NCI-H460 (cell line): ENCODE measurements around the gene TNIK. TPM values are rescaled to one million over a fixed set of nuclear protein-coding genes. Genes with fewer than 3 reads are reported as not detected.

ENCODE experiments used
- DNase-seq: peaks from one replicate; pipeline ENCODE4 v3.0.0-alpha.2; 2016; ENCODE audit warnings: low read depth; ENCODE audit errors: extremely low read depth
- total RNA-seq: library from RNA; depleted of rRNA; stranded (reverse); fragments of >200 nt; shearing (Covaris generic); gene quantifications from 2 replicates; pipeline ENCODE4 v1.2.3, GENCODE V29; 2014

TNIK gene
- total RNA-seq, 1 experiment from 2014 or later, result 1.1 TPM

GRCh38 chr3:171066206-171066605 lies 394.0 kb downstream of the TNIK start:
- DNase-seq, result no peak

DNA sequence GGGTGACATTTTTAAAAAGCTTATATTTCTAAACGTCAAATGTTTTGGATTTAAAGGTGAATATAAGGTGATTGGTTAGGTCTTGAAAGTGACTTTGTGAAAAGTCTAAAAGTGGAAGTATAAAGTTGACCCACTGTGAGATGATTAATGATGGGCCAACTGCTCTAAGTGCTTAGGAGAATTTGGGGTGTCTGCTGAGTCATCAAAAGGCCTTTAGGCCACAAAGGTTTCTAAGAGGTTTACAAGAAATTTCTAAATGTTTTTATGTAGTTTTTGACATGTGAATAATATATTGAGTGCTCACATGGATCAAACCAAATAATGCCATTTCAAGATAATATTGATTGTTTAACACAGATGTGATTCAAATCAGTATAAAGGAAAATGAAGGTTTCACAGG lies 394.5 kb downstream of the TNIK start:
- no peak for DNase-seq

- DNase-seq, result no peak
These were observed 395.7 kb downstream of the TNIK start for GRCh38 chr3:171064461-171064860.

- no peak for DNase-seq
These were observed 398.5 kb downstream of the TNIK start for GRCh38 chr3:171061749-171062148.

- DNase-seq, result no peak
These were observed 400.2 kb downstream of the TNIK start for GRCh38 chr3:171059978-171060377.

- no peak for DNase-seq
These were observed 401.2 kb downstream of the TNIK start for GRCh38 chr3:171058873-171059603.

GRCh38 chr3:171058058-171058457 lies 402.1 kb downstream of the TNIK start:
- no peak for DNase-seq

- DNase-seq, result no peak
These were observed 403.1 kb downstream of the TNIK start for GRCh38 chr3:171057072-171057471.

GRCh38 chr3:171056528-171056927 lies 403.7 kb downstream of the TNIK start:
- DNase-seq, result peak; percentile 1

DNA sequence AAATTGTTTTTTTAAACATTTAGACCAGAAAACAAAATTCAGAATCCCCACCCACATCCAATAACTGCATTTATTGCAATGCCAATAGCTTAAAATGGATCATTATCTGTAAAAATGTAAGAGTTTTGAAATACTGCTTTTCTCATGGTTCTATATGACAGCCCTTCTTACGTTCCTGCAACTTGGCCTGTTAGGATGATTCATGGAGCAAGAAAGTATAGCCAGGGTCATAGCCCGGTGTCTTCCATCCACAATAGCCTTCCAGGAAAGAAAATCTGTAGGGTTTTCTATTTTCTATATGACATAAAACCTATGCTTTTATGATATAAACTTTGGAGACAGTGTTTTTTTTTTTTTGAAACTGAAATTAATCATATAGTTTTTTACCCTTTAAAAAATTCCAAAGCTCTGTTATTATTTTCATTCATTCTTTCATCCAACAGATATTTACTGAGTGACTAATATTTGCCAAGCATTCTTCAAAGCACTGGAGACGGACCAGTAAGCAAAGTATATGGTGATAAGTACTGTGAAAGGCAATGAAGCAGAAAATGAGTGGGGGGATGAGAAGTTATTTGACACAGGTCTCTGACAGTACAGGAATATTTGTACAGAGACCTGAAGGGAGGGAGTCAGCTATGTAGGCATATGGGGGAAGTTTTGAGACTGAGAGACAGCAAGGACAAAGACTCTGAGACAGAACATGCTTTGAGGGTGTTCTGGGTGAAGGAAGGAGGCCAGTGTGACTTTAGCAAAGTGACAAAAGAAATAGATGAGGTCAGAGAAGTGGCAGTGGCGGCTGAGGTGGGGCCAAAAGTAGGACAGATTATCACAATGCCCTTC lies 404.6 kb downstream of the TNIK start:
- peak; percentile 7 for DNase-seq

DNA sequence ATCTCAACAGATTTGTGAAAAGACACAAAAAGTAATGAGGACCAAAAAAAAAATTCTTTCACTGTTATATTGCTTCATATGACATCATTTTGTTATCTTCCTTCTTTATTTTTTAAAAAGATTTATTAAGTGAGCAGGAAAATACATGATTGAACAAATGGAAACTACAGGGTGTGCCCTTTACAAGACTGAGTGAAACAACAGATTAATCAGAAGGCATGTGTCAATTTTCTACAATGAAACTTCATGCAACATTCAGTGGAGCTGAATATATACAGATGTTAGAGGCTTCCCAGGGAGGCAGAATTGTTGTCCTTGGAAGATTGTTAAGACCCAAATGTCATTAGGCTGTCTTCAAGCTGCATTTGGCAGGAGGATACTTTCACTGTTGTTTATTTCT lies 405.3 kb downstream of the TNIK start:
- DNase-seq, result peak; percentile 12

- no peak for DNase-seq
These were observed 406.0 kb downstream of the TNIK start for GRCh38 chr3:171054231-171054630.

- DNase-seq, result peak; percentile 50
These were observed 410.3 kb downstream of the TNIK start for GRCh38 chr3:171049861-171050444.

DNA sequence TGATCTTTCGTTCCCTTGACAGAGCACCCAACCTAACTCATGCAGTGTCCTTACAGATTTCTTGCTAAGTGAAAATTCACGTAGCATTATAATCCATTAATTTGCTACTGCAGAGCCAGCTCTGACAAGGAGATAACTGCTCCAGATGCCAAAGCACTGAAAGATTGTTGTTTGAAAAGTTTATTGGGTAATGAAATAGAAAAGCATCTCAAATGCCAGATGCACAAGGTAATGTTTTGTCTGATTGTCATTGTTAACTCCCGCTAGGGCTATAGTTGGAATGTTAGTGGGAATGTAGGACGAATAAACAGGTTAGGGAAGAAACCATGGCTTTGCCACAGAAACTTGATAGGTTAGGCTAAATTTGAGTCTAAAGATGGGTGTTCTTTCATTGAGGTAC lies 413.4 kb downstream of the TNIK start:
- DNase-seq, result no peak

GRCh38 chr3:171044835-171045793 lies 415.1 kb downstream of the TNIK start:
- DNase-seq, result no peak

DNA sequence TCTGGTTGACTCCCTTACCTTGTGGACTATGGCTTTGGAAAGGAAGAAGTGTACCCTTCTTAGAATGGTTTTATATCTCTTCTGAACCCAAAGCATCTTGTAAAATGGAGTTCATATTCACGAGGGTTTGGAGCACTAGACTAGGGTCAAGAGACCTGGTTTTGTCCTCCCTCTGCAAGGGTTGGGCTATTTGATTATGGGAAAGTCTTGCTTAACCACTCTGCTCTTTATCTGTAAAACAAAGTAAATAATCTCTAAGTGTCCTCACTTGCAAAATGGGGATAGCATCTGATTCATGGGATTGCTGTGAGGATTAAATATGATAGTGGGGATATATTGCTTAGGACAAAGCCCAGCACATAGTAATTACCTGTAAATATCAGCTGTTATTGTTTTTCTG lies 415.8 kb downstream of the TNIK start:
- DNase-seq, result no peak

DNA sequence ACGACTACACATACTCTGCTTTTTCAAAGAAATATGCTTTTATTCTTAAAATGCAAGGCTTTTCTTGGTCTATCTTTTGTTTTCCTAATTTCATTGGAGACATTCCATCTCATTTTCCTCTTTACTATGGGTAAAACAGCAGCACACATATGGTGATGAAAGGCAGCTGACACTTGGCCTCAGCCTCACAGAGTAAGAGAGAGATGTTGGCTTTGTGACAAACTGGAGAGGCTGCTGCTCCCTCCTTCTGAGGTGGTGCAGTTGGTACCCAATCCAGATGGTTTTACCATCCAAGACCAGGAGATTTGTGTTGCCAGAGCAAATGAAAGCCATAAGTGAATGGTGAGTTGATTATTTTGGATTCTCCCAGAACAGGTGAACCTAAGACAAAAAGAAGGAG lies 420.5 kb downstream of the TNIK start:
- no peak for DNase-seq

DNA sequence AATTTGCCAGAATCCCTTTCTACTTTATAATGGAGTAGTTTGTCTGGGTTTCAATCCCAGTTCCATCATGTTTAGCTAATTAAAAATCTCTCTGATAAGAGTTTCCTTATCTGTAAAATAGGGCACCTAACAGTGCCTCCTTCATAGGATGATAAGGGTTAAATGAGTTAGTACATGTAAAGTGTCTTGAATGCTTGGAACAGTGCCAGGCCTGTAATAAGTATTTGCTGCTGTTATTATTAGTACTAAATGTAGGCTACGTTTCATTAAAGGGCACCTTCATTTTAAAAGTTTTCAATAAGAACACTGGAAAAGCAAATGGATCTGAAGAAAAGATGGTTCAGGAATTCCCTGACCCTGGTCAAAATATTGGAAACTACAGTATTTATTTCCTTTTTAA lies 421.9 kb downstream of the TNIK start:
- DNase-seq, result no peak

DNA sequence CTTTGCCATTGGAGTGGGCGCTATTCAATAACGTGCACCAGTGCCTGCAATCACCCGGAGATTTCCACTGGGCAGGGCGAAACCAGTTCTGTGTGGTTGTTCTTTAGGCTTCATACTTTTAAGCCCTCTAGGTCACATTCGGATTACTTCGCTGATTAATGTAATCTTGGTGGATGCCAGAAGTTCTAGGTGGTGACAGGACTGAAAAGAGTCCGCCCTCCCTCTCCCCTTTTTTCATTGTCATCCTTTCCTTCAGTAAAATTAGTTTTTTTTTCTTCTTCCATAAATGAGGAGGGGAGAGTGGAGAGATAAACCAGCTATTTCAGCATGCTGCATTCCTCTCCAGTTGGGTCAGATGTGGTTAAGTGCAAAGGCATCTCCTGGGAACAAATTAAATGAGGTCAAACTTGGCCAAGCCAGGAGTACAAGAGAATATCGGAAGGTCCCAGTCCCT lies 431.4 kb downstream of the TNIK start:
- no peak for DNase-seq

- no peak for DNase-seq
These were observed 432.0 kb downstream of the TNIK start for GRCh38 chr3:171028025-171028778.
